CD4-positive, alpha-beta T cell (primary cell): ENCODE measurements around the gene IRAK2. TPM values are rescaled to one million over a fixed set of nuclear protein-coding genes. Genes with fewer than 3 reads are reported as not detected.
A peak's percentile ranks its signal among the peaks of the same experiment; 100 is the strongest.

ENCODE experiments used
- ATAC-seq: fragments of 200-7000 bp; cut with Tn5 transposase; one replicate; pipeline ENCODE4 v1.10.0; 2022; ENCODE audit warnings: mild to moderate bottlenecking; ENCODE audit not compliant: poor library complexity
- CTCF ChIA-PET: fragments of 350-600 bp; sonication (Branson Sonifier 250); formaldehyde crosslinking; loops from one replicate; lab custom pipeline; 2021; ENCODE audit warnings: antibody characterized with exemption, inconsistent platforms; lab: Charles Lee
- POLR2A ChIA-PET: fragments of 350-600 bp; sonication (Branson Sonifier 250); formaldehyde crosslinking; loops from one replicate; lab custom pipeline; 2021; ENCODE audit warnings: antibody characterized with exemption, inconsistent platforms; lab: Charles Lee
- DNase-seq, 14 experiments: peaks; one replicate each; pipeline ENCODE4 v3.0.0-alpha.2; 2013 to 2020; ENCODE audit warnings: mixed read lengths in 2 of 14
- H3K27ac ChIP-seq, 2 donors: one replicate each; pipeline versions ENCODE4 v1.5.1 to v1.7.0; 2013; ENCODE audit warnings: low read length in 2 of 2, low read depth in 1 of 2, mild to moderate bottlenecking in 1 of 2
- H3K27me3 ChIP-seq, 2 experiments: 1 replicate in 1 of 2; 2 replicates in 1 of 2; pipeline versions ENCODE4 v1.6.1 to v1.7.0; 2013; ENCODE audit warnings: low read length in 2 of 2, control low read depth in 1 of 2, mild to moderate bottlenecking in 1 of 2, moderate library complexity in 1 of 2; ENCODE audit not compliant: insufficient read depth in 2 of 2, control insufficient read depth in 1 of 2
- H3K36me3 ChIP-seq: one replicate; pipeline ENCODE4 v1.6.1; 2013; ENCODE audit warnings: low read length, control low read depth; ENCODE audit not compliant: insufficient read depth
- H3K4me1 ChIP-seq: one replicate; pipeline ENCODE4 v1.6.1; 2013; ENCODE audit warnings: low read length, control low read depth; ENCODE audit not compliant: insufficient read depth
- H3K4me3 ChIP-seq: one replicate; pipeline ENCODE4 v1.5.1; 2013; ENCODE audit warnings: mild to moderate bottlenecking, low read length, moderate library complexity
- H3K9me3 ChIP-seq, 2 experiments: 1 replicate in 1 of 2; 2 replicates in 1 of 2; pipeline versions ENCODE4 v1.6.1 to v1.7.0; 2013; ENCODE audit warnings: low read length in 2 of 2, mild to moderate bottlenecking in 2 of 2, control low read depth in 1 of 2, moderate library complexity in 1 of 2; ENCODE audit not compliant: control insufficient read depth in 1 of 2, insufficient read depth in 1 of 2
- H3K27ac Mint-ChIP-seq: one replicate; pipeline ENCODE4 v1.8.0; 2020; ENCODE audit warnings: mixed read lengths
- H3K27me3 Mint-ChIP-seq: one replicate; pipeline ENCODE4 v1.8.0; 2021; ENCODE audit warnings: mixed read lengths
- H3K36me3 Mint-ChIP-seq: one replicate; pipeline ENCODE4 v1.8.0; 2021; ENCODE audit warnings: low read depth, mixed read lengths
- H3K4me1 Mint-ChIP-seq: one replicate; pipeline ENCODE4 v1.8.0; 2021; ENCODE audit warnings: low read depth, mixed read lengths
- H3K4me3 Mint-ChIP-seq: one replicate; pipeline ENCODE4 v1.8.0; 2020; ENCODE audit warnings: mild to moderate bottlenecking, mixed read lengths
- H3K9me3 Mint-ChIP-seq: one replicate; pipeline ENCODE4 v1.8.0; 2020; ENCODE audit warnings: mixed read lengths
- intact Hi-C, 2 experiments: fragments of 100-400 bp; cut with DNase I in 1 of 2; cut with micrococcal nuclease in 1 of 2; formaldehyde crosslinking; loops; one replicate each; pipeline versions ENCODE4 v1.15.1 to v1.9.0; 2023 to 2025; cut with DNase I, micrococcal nuclease
- total RNA-seq, 174 experiments: library from RNA in 2 of 174; stranded (reverse) in 2 of 174; gene quantifications; one replicate each; pipeline ENCODE4 v1.2.3 and lab custom pipeline; 2021 to 2026
- TF ChIP-seq, protein P1 (sequence below): fragments of 200-600 bp; IDR thresholded peaks from one replicate; pipeline ENCODE4 v1.8.0; 2022; ENCODE audit warnings: antibody characterized with exemption, mild to moderate bottlenecking

The IRAK2 gene
- total RNA-seq, 2 experiments from 2014 or later: 1.4 to 1.6 TPM

DNA sequence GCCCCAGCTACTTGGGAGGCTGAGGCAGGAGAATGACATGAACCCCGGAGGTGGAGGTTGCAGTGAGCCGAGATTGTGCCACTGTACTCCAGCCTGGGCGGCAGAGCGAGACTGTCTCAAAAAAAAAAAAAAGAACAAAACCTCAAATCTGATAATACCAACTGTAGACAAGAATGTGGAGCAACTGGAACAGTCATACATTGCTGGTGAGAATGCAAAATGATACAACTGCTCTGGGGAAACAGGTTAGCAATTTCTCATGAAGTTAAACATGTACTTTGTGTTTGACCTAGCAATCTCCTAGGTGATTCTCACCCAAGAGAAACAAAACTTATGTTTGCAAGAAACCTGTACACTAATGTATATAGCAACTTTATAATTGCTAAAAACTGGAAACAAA, 27.5 kb upstream of the IRAK2 start:
- H3K4me1 Mint-ChIP-seq: peaks cover 7% of the 10 kb centered on the region
- ChIA-PET CTCF (no interaction called here), POLR2A (no interaction called here)
- Histone ChIP-seq H3K27ac (no peak overlapping the region), H3K4me3 (no peak overlapping the region), H3K27me3 (no peaks in the 10 kb centered on the region), H3K9me3 (no peaks in the 10 kb centered on the region), H3K4me1 (peaks cover 5% of the 10 kb centered on the region), H3K36me3 (no peaks in the 10 kb centered on the region)
- peaks cover 3% of the 10 kb centered on the region for H3K36me3 Mint-ChIP-seq
- no peak overlapping the region for H3K4me3 Mint-ChIP-seq
- DNase-seq: no peak
- H3K27me3 Mint-ChIP-seq: no peaks in the 10 kb centered on the region
- no peak overlapping the region for H3K27ac Mint-ChIP-seq
- TF ChIP-seq, protein P1, sequence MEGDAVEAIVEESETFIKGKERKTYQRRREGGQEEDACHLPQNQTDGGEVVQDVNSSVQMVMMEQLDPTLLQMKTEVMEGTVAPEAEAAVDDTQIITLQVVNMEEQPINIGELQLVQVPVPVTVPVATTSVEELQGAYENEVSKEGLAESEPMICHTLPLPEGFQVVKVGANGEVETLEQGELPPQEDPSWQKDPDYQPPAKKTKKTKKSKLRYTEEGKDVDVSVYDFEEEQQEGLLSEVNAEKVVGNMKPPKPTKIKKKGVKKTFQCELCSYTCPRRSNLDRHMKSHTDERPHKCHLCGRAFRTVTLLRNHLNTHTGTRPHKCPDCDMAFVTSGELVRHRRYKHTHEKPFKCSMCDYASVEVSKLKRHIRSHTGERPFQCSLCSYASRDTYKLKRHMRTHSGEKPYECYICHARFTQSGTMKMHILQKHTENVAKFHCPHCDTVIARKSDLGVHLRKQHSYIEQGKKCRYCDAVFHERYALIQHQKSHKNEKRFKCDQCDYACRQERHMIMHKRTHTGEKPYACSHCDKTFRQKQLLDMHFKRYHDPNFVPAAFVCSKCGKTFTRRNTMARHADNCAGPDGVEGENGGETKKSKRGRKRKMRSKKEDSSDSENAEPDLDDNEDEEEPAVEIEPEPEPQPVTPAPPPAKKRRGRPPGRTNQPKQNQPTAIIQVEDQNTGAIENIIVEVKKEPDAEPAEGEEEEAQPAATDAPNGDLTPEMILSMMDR: no peak
- ATAC-seq: no peak
- intact Hi-C loops: no loop called here
- no peaks in the 10 kb centered on the region for H3K9me3 Mint-ChIP-seq

- H3K4me1 Mint-ChIP-seq: peaks cover 32% of the 10 kb centered on the region
- H3K4me3 Mint-ChIP-seq: peak overlapping the region; percentile 90
- H3K9me3 Mint-ChIP-seq: no peaks in the 10 kb centered on the region
- Histone ChIP-seq H3K4me3 (peak overlapping the region; percentile 85), H3K36me3 (peaks cover 2% of the 10 kb centered on the region), H3K27me3 (no peaks in the 10 kb centered on the region), H3K9me3 (no peaks in the 10 kb centered on the region), H3K27ac (peak overlapping the region; percentile 29 to 84), H3K4me1 (peaks cover 40% of the 10 kb centered on the region)
- no peaks in the 10 kb centered on the region for H3K27me3 Mint-ChIP-seq
- DNase-seq (no peak), ATAC-seq (no peak)
- H3K36me3 Mint-ChIP-seq: peaks cover 25% of the 10 kb centered on the region
- intact Hi-C loops: loop anchor here (1.0 to 10.0 kb wide), 6 partner anchors 25 to 206 kb away; partner anchors contain the start of genes CRELD1 (in 1 of the 2) and TATDN2 (in 1 of the 2)
- ChIA-PET POLR2A (interaction anchor here (0.5 to 2.4 kb wide), 22 partner anchors 10 to 348 kb away, joined by 3 to 28 read pairs (median 4); partner anchors contain the start of genes ARPC4, BRK1, CRELD1 and FANCD2), CTCF (no interaction called here)
- H3K27ac Mint-ChIP-seq: peak overlapping the region; percentile 85
- TF ChIP-seq, protein P1: no peak
Observed at GRCh38 chr3:10140996-10141546, 23.6 kb upstream of the IRAK2 start.

DNA sequence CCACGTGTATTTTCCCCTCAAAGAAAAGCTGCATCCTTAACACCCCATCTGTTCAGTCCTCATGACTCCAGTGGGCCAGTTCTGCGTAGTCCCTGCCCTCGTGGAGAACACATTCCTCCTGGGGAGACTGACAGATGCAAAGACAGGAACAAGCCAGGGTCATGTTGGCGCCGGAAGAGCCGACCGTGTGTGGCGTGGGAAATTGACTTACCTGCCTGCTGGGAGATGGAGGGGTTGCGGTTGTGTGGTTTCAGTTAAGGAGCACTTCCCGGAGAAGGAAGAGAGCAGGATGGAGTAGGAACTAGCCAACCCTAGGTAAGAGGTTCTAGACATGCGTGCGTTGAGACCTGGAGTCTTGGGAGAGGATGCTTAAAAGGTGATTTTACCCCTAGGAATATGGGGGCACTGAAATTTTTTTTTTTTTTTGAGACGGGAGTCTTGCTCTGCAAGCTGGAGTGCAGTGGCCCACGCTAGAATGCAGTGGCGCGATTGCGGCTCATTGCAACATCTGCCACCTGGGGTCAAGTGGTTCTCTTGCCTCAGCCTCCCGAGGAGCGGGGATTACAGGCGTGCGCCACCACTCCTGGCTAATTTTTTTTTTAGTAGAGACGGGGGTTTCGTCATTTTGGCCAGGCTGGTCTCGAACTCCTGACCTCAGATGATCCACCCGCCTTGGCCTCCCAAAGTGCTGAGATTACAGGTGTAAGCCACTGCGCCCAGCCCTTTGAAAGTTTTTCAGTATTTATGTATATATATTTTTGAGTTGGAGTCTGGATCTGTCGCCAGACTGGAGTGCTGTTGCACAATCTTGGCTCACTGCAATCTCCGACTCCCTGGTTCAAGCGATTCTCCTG, 21.8 kb upstream of the IRAK2 start:
- CTCF ChIA-PET: interaction anchor here (1.0 kb wide), 1 partner anchor 13 kb away, joined by 4 read pairs; no protein-coding TSS in a partner anchor
- intact Hi-C loops: loop anchor here (2.0 to 10.0 kb wide), 7 partner anchors 22 to 208 kb away; partner anchors contain the start of genes TATDN2 (in 2 of the 2), CRELD1 (in 1 of the 2) and IRAK2 (in 1 of the 2)
- DNase-seq: peak in 5 of 14 experiments; percentile 1 to 54 (median 42)

More for the DNA sequence above, 21.8 kb upstream of the IRAK2 start:
- Mint-ChIP-seq H3K27ac (peak overlapping the region; percentile 85), H3K36me3 (peaks cover 38% of the 10 kb centered on the region), H3K9me3 (no peaks in the 10 kb centered on the region), H3K4me1 (peaks cover 40% of the 10 kb centered on the region), H3K4me3 (peak overlapping the region; percentile 90), H3K27me3 (no peaks in the 10 kb centered on the region)
- Histone ChIP-seq H3K4me1 (peaks cover 54% of the 10 kb centered on the region), H3K36me3 (peaks cover 13% of the 10 kb centered on the region), H3K27ac (peak overlapping the region in 1 of 2 donors; percentile 22), H3K4me3 (peak overlapping the region; percentile 85), H3K9me3 (no peaks in the 10 kb centered on the region), H3K27me3 (no peaks in the 10 kb centered on the region)
- TF ChIP-seq, protein P1: no peak
- no peak for ATAC-seq
- POLR2A ChIA-PET: interaction anchor here (1.1 to 2.4 kb wide), 5 partner anchors 51 to 178 kb away, joined by 4 to 28 read pairs (median 14); partner anchors contain the start of genes SEC13 and TATDN2
